Activated T-cell treated with anti-CD3 and anti-CD28 coated beads, Interleukin-2, amount 50 U/mL, for 4 hours (primary cell): ENCODE measurements around the gene DTNBP1. TPM values are rescaled to one million over a fixed set of nuclear protein-coding genes. Genes with fewer than 3 reads are reported as not detected.

ENCODE experiments used
- ATAC-seq, 2 donors: fragments of 200-7000 bp; cut with Tn5 transposase; one replicate each; pipeline ENCODE4 v1.10.0; 2021
- DNase-seq: peaks from one replicate; pipeline ENCODE4 v3.0.0-alpha.2; 2020
- H3K27me3 Mint-ChIP-seq: one replicate; pipeline ENCODE4 v1.8.0; 2021; ENCODE audit warnings: low read depth, mixed read lengths
- H3K36me3 Mint-ChIP-seq: one replicate; pipeline ENCODE4 v1.8.0; 2022; ENCODE audit warnings: mixed read lengths; ENCODE audit not compliant: insufficient read depth
- H3K4me1 Mint-ChIP-seq: one replicate; pipeline ENCODE4 v1.8.0; 2021; ENCODE audit warnings: low read depth, mixed read lengths
- H3K4me3 Mint-ChIP-seq: one replicate; pipeline ENCODE4 v1.8.0; 2021; ENCODE audit warnings: mild to moderate bottlenecking, moderate library complexity, mixed read lengths
- H3K9me3 Mint-ChIP-seq: one replicate; pipeline ENCODE4 v1.8.0; 2021; ENCODE audit warnings: mixed read lengths
- total RNA-seq, 3 donors: library from RNA; stranded (reverse); gene quantifications; one replicate each; pipeline ENCODE4 v1.2.1, GENCODE V29; 2021

DTNBP1 gene
- total RNA-seq, 3 donors from 2014 or later, result 17.2 to 22.0 (median 19.6) TPM

- no peaks in the 10 kb centered on the region for H3K9me3 Mint-ChIP-seq
- peaks cover 35% of the 10 kb centered on the region for H3K36me3 Mint-ChIP-seq
- DNase-seq (no peak), ATAC-seq (no peak)
- no peaks in the 10 kb centered on the region for H3K27me3 Mint-ChIP-seq
- H3K4me3 Mint-ChIP-seq, result no peak overlapping the region
- peaks cover 53% of the 10 kb centered on the region for H3K4me1 Mint-ChIP-seq
These were observed 183.1 kb downstream of the DTNBP1 start for GRCh38 chr6:15479761-15480160.

- no peak overlapping the region for H3K4me3 Mint-ChIP-seq
- H3K4me1 Mint-ChIP-seq, result peaks cover 49% of the 10 kb centered on the region
- DNase-seq (no peak), ATAC-seq (no peak)
- H3K36me3 Mint-ChIP-seq, result peaks cover 40% of the 10 kb centered on the region
- H3K27me3 Mint-ChIP-seq, result no peaks in the 10 kb centered on the region
- H3K9me3 Mint-ChIP-seq, result no peaks in the 10 kb centered on the region
These were observed 185.1 kb downstream of the DTNBP1 start for GRCh38 chr6:15477746-15478145.

GRCh38 chr6:15476631-15477380 lies 186.0 kb downstream of the DTNBP1 start:
- Mint-ChIP-seq H3K27me3 (no peaks in the 10 kb centered on the region), H3K4me1 (peaks cover 44% of the 10 kb centered on the region), H3K36me3 (peaks cover 42% of the 10 kb centered on the region), H3K9me3 (no peaks in the 10 kb centered on the region), H3K4me3 (no peak overlapping the region)
- no peak for DNase-seq
- no peak for ATAC-seq

GRCh38 chr6:15475872-15476271 lies 187.0 kb downstream of the DTNBP1 start:
- Mint-ChIP-seq H3K4me1 (peaks cover 34% of the 10 kb centered on the region), H3K9me3 (no peaks in the 10 kb centered on the region), H3K4me3 (no peak overlapping the region), H3K27me3 (no peaks in the 10 kb centered on the region), H3K36me3 (peaks cover 40% of the 10 kb centered on the region)
- DNase-seq, result no peak
- ATAC-seq, result no peak

GRCh38 chr6:15475261-15475660 lies 187.6 kb downstream of the DTNBP1 start:
- H3K9me3 Mint-ChIP-seq, result no peaks in the 10 kb centered on the region
- H3K4me1 Mint-ChIP-seq, result peaks cover 30% of the 10 kb centered on the region
- no peak for ATAC-seq
- no peak overlapping the region for H3K4me3 Mint-ChIP-seq
- H3K27me3 Mint-ChIP-seq, result no peaks in the 10 kb centered on the region
- no peak for DNase-seq
- H3K36me3 Mint-ChIP-seq, result peaks cover 39% of the 10 kb centered on the region

- ATAC-seq (no peak), DNase-seq (no peak)
- Mint-ChIP-seq H3K4me1 (peaks cover 22% of the 10 kb centered on the region), H3K9me3 (no peaks in the 10 kb centered on the region), H3K27me3 (no peaks in the 10 kb centered on the region), H3K4me3 (no peak overlapping the region), H3K36me3 (peaks cover 32% of the 10 kb centered on the region)
These were observed 188.6 kb downstream of the DTNBP1 start for GRCh38 chr6:15474196-15474595.

GRCh38 chr6:15473741-15474161 lies 189.1 kb downstream of the DTNBP1 start:
- H3K4me1 Mint-ChIP-seq, result peaks cover 18% of the 10 kb centered on the region

GRCh38 chr6:15473174-15473573 lies 189.7 kb downstream of the DTNBP1 start:
- H3K4me1 Mint-ChIP-seq, result peaks cover 18% of the 10 kb centered on the region
- no peak overlapping the region for H3K4me3 Mint-ChIP-seq
- ATAC-seq (no peak), DNase-seq (no peak)
- H3K9me3 Mint-ChIP-seq, result no peaks in the 10 kb centered on the region
- H3K27me3 Mint-ChIP-seq, result no peaks in the 10 kb centered on the region
- peaks cover 37% of the 10 kb centered on the region for H3K36me3 Mint-ChIP-seq

More at GRCh38 chr6:15473741-15474161, 189.1 kb downstream of the DTNBP1 start:
- Mint-ChIP-seq H3K4me3 (no peak overlapping the region), H3K27me3 (no peaks in the 10 kb centered on the region), H3K9me3 (no peaks in the 10 kb centered on the region), H3K36me3 (peaks cover 32% of the 10 kb centered on the region)
- no peak for ATAC-seq
- no peak for DNase-seq
